ENCODE measurements around the gene STXBP5. TPM values are rescaled to one million over a fixed set of nuclear protein-coding genes. Genes with fewer than 3 reads are reported as not detected.

The STXBP5 gene
- polyA plus RNA-seq, 1 of the 3 experiments (the other 2 are of a cell fraction) = 9.9 TPM

DNA sequence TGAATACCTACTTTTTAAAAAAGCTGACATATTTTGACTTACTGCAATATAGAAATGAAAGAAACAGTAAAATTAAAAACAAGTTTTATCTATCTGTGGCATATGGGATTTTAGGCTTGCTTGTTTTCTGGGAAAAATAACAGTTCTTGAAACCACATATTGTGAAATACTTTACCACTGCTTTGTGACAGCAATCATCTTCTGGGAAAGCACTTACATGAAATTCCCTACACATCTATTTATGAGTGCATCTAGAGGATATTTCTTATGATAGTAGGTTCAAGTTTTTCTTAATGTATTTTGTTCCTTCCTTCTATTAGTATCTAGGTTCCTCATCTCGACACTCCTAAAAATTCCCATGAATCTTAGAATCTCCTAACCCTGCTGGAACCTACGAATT lies 75.2 kb downstream of the STXBP5 start (continued):
- TF ChIP-seq, protein P1, sequence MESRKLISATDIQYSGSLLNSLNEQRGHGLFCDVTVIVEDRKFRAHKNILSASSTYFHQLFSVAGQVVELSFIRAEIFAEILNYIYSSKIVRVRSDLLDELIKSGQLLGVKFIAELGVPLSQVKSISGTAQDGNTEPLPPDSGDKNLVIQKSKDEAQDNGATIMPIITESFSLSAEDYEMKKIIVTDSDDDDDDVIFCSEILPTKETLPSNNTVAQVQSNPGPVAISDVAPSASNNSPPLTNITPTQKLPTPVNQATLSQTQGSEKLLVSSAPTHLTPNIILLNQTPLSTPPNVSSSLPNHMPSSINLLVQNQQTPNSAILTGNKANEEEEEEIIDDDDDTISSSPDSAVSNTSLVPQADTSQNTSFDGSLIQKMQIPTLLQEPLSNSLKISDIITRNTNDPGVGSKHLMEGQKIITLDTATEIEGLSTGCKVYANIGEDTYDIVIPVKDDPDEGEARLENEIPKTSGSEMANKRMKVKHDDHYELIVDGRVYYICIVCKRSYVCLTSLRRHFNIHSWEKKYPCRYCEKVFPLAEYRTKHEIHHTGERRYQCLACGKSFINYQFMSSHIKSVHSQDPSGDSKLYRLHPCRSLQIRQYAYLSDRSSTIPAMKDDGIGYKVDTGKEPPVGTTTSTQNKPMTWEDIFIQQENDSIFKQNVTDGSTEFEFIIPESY (IDR thresholded peaks at IDR 0.05; ENCODE audit: borderline replicate concordance, low read depth) = no peak

GRCh38 chr6:147281895-147282565 lies 77.8 kb downstream of the STXBP5 start:
- ChIA-PET POLR2A (no interaction called here), CTCF (interaction anchor here (1.0 kb wide), 1 partner anchor 58 kb away, joined by 3 read pairs; no protein-coding TSS in a partner anchor)
- Histone ChIP-seq H3K9me2 (no peaks in the 10 kb centered on the region), H2AFZ (ENCODE audit: low read depth) (no peak overlapping the region), H3F3A (replicated peaks; ENCODE audit: insufficient read depth) (peaks cover 18% of the 10 kb centered on the region), H4K20me1 (ENCODE audit: insufficient read depth) (no peaks in the 10 kb centered on the region), H3K27ac (ENCODE audit: low read depth in 2 of 2, low read length in 1 of 2) (no peak overlapping the region), H3K79me2 (ENCODE audit: insufficient read depth) (peaks cover 21% of the 10 kb centered on the region), H3K4me2 (no peak overlapping the region), H3K4me1 (ENCODE audit: control insufficient read depth in 1 of 2, insufficient read depth in 2 of 2, low read depth in 1 of 2, low read length in 1 of 2) (no peaks in the 10 kb centered on the region; a peak in 2 of 4 replicates), H3K27me3 (ENCODE audit: insufficient read depth) (no peaks in the 10 kb centered on the region), H3K9ac (no peak overlapping the region), H3K9me3 (no peaks in the 10 kb centered on the region), H3K36me3 (replicated peaks in 1 of 2; ENCODE audit: control insufficient read depth in 1 of 2, insufficient read depth in 2 of 2, low read length in 1 of 2) (peaks cover 39 to 56% of the 10 kb centered on the region in 2 experiments), H3K4me3 (ENCODE audit: low read depth in 2 of 2, low read length in 1 of 2) (no peak overlapping the region)
- 96% methylated on average over 2 of the region's 2 CpGs for WGBS (ENCODE audit: low lambda C conversion rate)
- DNase-seq = no peak
- TF ChIP-seq TEAD4 (IDR thresholded peaks at IDR 0.05; ENCODE audit: borderline replicate concordance, insufficient read depth) (no peak), GABPA (IDR thresholded peaks at IDR 0.05; ENCODE audit: low read depth) (no peak), TCF12 (IDR thresholded peaks at IDR 0.05) (no peak), MAX (IDR thresholded peaks at IDR 0.05; ENCODE audit: low read depth) (no peak), RFX5 (IDR thresholded peaks at IDR 0.05; ENCODE audit: low read length) (no peak), FOXM1 (IDR thresholded peaks at IDR 0.05; ENCODE audit: low read depth) (no peak), CHD2 (IDR thresholded peaks at IDR 0.05; ENCODE audit: low read length, partially characterized antibody) (no peak), YY1 (IDR thresholded peaks at IDR 0.05; ENCODE audit: low read depth) (no peak), ELF1 (IDR thresholded peaks at IDR 0.05) (no peak), FOSL2 (IDR thresholded peaks at IDR 0.05; ENCODE audit: borderline replicate concordance, low read depth) (no peak), TAF1 (IDR thresholded peaks at IDR 0.05; ENCODE audit: borderline replicate concordance, low read depth, low read length) (no peak)
- TF ChIP-seq, protein P2, sequence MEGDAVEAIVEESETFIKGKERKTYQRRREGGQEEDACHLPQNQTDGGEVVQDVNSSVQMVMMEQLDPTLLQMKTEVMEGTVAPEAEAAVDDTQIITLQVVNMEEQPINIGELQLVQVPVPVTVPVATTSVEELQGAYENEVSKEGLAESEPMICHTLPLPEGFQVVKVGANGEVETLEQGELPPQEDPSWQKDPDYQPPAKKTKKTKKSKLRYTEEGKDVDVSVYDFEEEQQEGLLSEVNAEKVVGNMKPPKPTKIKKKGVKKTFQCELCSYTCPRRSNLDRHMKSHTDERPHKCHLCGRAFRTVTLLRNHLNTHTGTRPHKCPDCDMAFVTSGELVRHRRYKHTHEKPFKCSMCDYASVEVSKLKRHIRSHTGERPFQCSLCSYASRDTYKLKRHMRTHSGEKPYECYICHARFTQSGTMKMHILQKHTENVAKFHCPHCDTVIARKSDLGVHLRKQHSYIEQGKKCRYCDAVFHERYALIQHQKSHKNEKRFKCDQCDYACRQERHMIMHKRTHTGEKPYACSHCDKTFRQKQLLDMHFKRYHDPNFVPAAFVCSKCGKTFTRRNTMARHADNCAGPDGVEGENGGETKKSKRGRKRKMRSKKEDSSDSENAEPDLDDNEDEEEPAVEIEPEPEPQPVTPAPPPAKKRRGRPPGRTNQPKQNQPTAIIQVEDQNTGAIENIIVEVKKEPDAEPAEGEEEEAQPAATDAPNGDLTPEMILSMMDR (IDR thresholded peaks at IDR 0.05) = no peak
- TF ChIP-seq, protein P3, sequence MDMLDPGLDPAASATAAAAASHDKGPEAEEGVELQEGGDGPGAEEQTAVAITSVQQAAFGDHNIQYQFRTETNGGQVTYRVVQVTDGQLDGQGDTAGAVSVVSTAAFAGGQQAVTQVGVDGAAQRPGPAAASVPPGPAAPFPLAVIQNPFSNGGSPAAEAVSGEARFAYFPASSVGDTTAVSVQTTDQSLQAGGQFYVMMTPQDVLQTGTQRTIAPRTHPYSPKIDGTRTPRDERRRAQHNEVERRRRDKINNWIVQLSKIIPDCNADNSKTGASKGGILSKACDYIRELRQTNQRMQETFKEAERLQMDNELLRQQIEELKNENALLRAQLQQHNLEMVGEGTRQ (IDR thresholded peaks at IDR 0.05; ENCODE audit: borderline replicate concordance, low read depth, low read length) = no peak
- TF ChIP-seq, protein P4, sequence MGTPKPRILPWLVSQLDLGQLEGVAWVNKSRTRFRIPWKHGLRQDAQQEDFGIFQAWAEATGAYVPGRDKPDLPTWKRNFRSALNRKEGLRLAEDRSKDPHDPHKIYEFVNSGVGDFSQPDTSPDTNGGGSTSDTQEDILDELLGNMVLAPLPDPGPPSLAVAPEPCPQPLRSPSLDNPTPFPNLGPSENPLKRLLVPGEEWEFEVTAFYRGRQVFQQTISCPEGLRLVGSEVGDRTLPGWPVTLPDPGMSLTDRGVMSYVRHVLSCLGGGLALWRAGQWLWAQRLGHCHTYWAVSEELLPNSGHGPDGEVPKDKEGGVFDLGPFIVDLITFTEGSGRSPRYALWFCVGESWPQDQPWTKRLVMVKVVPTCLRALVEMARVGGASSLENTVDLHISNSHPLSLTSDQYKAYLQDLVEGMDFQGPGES (IDR thresholded peaks at IDR 0.05; ENCODE audit: low read depth, low read length) = no peak
- TF ChIP-seq, protein P5, sequence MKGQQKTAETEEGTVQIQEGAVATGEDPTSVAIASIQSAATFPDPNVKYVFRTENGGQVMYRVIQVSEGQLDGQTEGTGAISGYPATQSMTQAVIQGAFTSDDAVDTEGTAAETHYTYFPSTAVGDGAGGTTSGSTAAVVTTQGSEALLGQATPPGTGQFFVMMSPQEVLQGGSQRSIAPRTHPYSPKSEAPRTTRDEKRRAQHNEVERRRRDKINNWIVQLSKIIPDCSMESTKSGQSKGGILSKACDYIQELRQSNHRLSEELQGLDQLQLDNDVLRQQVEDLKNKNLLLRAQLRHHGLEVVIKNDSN (IDR thresholded peaks at IDR 0.05; ENCODE audit: borderline replicate concordance, low read depth) = no peak

All from SK-N-SH (cell line).